ENCODE results near the gene KDM1B. TPM values are rescaled to one million over a fixed set of nuclear protein-coding genes. Genes with fewer than 3 reads are reported as not detected.

The KDM1B gene
- total RNA-seq, 4 donors from 2014 or later = 46.2 to 89.5 (median 70.8) TPM

- intact Hi-C loops (cut with DNase I) = no loop called here
- Histone ChIP-seq H3K27ac (no peak overlapping the region), H3K4me1 (no peaks in the 10 kb centered on the region), H3K36me3 (peaks cover 0 to 16% of the 10 kb centered on the region in 2 donors), H3K9me3 (no peaks in the 10 kb centered on the region), H3K27me3 (no peaks in the 10 kb centered on the region), H3K4me3 (replicated peaks in 1 of 3) (no peak overlapping the region)
- TF ChIP-seq CTCF (IDR thresholded peaks at IDR 0.05) = no peak
- TF ChIP-seq POLR2A (IDR thresholded peaks at IDR 0.05) = no peak
- no peak for DNase-seq
Measured at GRCh38 chr6:18246205-18246604, 91.0 kb downstream of the KDM1B start.

DNA sequence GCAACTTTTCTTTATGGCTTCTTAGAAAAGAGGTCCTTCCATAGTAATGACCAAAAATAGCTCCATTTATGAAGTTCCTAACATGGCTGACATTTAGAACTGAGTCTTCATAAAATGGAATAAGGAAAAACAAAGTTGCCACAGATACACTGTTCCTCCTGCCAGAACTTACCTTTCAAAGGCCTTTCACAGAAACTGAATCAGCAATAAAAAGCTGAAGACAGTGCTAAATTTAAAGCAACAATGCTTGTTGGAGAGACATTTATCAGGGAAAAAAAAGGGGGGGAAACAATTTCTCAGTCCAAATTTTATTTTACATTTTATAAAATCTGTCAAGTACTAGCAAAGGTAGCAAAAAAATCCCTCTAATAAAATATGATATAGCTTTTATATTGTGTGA is 91.8 kb downstream of the KDM1B start:
- Histone ChIP-seq H3K4me3 (replicated peaks in 1 of 3) (no peak overlapping the region), H3K4me1 (peaks cover 0 to 2% of the 10 kb centered on the region in 2 donors), H3K27me3 (no peaks in the 10 kb centered on the region), H3K27ac (no peak overlapping the region), H3K9me3 (no peaks in the 10 kb centered on the region), H3K36me3 (peaks cover 0 to 16% of the 10 kb centered on the region in 2 donors)
- intact Hi-C loops (cut with DNase I) = no loop called here
- no peak for DNase-seq
- no peak for TF ChIP-seq CTCF (IDR thresholded peaks at IDR 0.05)
- TF ChIP-seq POLR2A (IDR thresholded peaks at IDR 0.05) = no peak

DNA sequence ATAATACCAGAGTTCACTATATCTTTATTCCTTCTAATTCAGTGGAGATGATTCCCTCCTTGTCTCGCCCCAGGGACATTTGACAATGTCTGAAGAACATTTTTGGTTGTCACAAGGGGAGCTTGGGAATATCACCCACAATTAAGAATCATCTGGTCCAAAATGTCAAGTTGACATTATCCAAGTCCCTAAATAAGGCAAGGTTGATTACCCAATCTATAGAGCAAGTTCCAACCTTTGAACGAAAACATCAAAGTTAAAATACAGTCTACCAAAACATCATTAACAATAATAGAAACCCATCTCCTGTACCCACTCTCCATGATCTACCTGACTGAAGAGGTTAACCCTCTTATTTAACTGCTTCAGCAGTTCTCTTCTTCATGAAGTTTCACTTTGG is 93.5 kb downstream of the KDM1B start:
- no peak for DNase-seq
- H3K36me3 ChIP-seq = peaks cover 0 to 13% of the 10 kb centered on the region in 2 donors
- intact Hi-C loops (cut with DNase I) = no loop called here
- WGBS, 2 donors = 93 to 94% methylated on average over 2 of the region's 2 CpGs
- peaks cover 12% of the 10 kb centered on the region in 2 donors for H3K4me1 ChIP-seq
- no peak overlapping the region for H3K4me3 ChIP-seq (replicated peaks in 1 of 3)
- H3K9me3 ChIP-seq = no peaks in the 10 kb centered on the region
- TF ChIP-seq CTCF (IDR thresholded peaks at IDR 0.05) = no peak
- TF ChIP-seq POLR2A (IDR thresholded peaks at IDR 0.05) = no peak
- H3K27me3 ChIP-seq = no peaks in the 10 kb centered on the region
- H3K27ac ChIP-seq = no peak overlapping the region

- no peak for DNase-seq
- Histone ChIP-seq H3K4me3 (replicated peaks in 1 of 3) (no peak overlapping the region), H3K27me3 (no peaks in the 10 kb centered on the region), H3K4me1 (peaks cover 12 to 15% of the 10 kb centered on the region in 2 donors), H3K36me3 (peaks cover 0 to 11% of the 10 kb centered on the region in 2 donors), H3K27ac (no peak overlapping the region), H3K9me3 (no peaks in the 10 kb centered on the region)
- TF ChIP-seq POLR2A (IDR thresholded peaks at IDR 0.05) = no peak
- no peak for TF ChIP-seq CTCF (IDR thresholded peaks at IDR 0.05)
- intact Hi-C loops (cut with DNase I) = no loop called here
- 88 to 90% methylated on average over 4 of the region's 4 CpGs for WGBS, 2 donors
Measured at GRCh38 chr6:18249271-18249670, 94.0 kb downstream of the KDM1B start.

- no peaks in the 10 kb centered on the region for H3K27me3 ChIP-seq
- no peak for DNase-seq
- H3K27ac ChIP-seq = peak overlapping the region; percentile 11 to 55 (median 48)
- no peaks in the 10 kb centered on the region for H3K9me3 ChIP-seq
- peaks cover 18 to 32% of the 10 kb centered on the region in 2 donors for H3K36me3 ChIP-seq
- H3K4me3 ChIP-seq (replicated peaks in 1 of 3) = no peak overlapping the region
- peaks cover 12 to 15% of the 10 kb centered on the region in 2 donors for H3K4me1 ChIP-seq
- WGBS, 2 donors = 85% methylated on average over 5 of the region's 5 CpGs
- intact Hi-C loops (cut with DNase I) = no loop called here
- TF ChIP-seq CTCF (IDR thresholded peaks at IDR 0.05) (no peak), POLR2A (IDR thresholded peaks at IDR 0.05) (no peak)
Measured at GRCh38 chr6:18253635-18254034, 98.4 kb downstream of the KDM1B start.

Measured in thyroid gland (tissue), 4 donors.